Measurements from ENCODE around the gene VAV1.

VAV1 gene

GRCh38 chr19:6793411-6793810 lies 20.9 kb downstream of the VAV1 start:
- no peak for DNase-seq

DNA sequence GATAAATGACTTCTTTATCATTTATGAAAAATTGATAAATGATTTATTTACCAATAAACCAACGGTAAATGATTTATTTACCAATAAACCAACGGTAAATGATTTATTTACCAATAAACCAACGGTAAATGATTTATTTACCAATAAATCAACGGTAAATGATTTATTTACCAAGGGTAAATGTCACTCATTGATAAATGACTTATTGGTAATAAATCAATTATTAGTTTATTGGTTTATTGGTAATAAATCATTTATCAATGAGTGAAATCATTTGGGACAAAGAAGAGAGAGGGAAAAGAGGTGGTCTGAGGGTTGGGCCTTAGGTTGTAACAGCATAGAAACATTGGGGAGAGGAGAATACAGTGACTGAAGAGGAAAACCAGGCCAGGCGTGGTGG lies 21.5 kb downstream of the VAV1 start:
- DNase-seq, result no peak

DNA sequence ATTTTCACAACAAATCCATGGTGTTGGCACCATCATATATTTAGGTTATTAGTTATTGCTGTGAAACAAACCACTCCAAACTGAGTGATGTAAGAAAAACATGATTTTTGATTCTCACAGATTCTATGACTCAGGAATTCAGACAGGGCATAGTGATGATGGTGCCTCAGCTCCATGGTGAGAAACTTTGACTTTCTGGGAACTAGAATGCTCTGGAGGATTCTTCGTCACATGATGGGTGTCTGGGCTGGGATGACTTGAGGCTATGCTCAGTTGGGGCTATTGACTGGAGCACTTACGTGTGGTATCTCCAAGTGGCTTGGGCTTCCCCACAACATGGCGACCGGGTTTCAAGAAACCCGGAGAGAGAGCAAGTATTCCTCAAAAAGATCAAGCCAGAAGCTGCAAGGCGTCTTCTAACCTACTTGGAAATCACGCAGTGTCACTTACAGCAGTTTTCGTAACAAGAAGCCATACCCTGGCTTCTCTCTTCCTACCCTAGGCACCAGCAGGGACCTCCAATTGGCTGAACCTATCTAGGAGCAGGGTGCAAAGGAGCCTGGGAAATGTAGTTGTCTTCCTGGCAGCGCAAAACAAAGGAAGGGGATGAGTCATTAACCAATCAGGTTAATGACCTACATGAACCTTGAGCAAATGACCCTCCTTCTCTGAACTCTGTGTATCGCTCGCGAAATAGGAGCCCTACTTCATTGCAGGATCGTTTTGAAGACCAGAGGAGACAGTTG lies 22.4 kb downstream of the VAV1 start:
- DNase-seq, result peak; percentile 85

- no peak for DNase-seq
These were observed 23.8 kb downstream of the VAV1 start for GRCh38 chr19:6796278-6796677.

- DNase-seq, result peak; percentile 97
These were observed 25.1 kb downstream of the VAV1 start for GRCh38 chr19:6797646-6798045.

DNA sequence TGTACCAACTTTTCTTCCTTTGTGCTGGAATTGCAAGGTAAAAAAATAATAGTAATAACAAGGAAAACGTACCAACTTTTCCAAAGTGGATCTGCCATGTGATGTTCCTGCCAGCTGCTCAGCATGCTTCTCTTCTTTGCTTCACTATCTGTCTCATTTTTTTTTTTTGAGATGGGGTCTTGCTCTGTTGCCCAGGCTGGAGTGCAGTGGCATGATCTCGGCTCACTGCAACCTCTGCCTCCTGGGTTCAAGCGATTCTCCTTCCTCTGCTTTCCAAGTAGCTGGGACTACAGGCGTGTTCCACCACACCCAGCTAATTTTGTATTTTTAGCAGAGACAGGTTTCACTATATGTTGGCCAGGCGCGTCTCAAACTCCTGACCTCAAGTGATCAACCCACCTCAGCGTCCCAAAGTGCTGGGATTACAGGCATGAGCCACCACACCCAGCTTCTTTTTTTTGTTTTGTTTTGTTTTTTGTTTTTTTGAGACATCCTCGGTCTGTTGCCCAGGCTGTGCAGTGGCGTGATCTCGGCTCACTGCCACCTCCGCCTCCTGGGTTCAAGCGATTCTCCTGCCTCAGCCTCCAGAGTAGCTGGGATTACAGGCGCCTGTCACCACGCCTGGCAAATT lies 27.8 kb downstream of the VAV1 start:
- peak; percentile 15 for DNase-seq

- peak; percentile 39 for DNase-seq
These were observed 28.5 kb downstream of the VAV1 start for GRCh38 chr19:6800991-6801484.

DNA sequence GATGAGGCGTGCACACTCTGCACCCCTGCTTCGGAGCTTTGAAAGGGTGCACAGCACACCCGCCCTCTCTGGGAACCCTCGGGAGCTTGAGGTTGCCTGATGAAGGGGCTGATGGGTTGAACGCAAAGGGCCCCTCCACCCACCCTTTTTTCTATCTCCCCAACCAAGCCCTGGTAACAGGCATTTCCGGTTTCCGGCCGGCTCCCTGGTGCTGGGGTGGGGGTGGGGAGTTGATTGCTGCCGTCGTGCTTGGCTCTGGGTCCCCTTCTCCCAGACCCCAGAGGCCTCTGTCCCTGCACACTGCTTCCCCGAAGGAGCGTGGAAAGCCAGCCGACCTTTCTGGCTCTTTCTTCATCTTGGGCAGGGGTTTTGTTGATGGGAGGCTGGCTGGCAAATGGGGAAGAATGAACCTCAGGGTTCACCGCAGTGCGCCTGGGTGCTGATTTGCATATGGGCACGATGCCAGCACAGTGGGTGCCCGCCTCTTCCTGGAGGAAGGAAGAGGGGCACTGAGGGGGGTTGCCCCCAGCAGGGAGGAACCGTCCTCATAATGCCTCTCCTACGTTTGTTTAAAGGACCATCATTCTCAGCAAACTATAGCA lies 29.1 kb downstream of the VAV1 start:
- DNase-seq, result peak; percentile 98

GRCh38 chr19:6802336-6803035 lies 30.0 kb downstream of the VAV1 start:
- DNase-seq, result peak; percentile 98

- DNase-seq, result peak; percentile 96
These were observed 30.5 kb downstream of the VAV1 start for GRCh38 chr19:6803036-6803404.

GRCh38 chr19:6806488-6806887 lies 34.0 kb downstream of the VAV1 start:
- DNase-seq, result peak; percentile 36

DNA sequence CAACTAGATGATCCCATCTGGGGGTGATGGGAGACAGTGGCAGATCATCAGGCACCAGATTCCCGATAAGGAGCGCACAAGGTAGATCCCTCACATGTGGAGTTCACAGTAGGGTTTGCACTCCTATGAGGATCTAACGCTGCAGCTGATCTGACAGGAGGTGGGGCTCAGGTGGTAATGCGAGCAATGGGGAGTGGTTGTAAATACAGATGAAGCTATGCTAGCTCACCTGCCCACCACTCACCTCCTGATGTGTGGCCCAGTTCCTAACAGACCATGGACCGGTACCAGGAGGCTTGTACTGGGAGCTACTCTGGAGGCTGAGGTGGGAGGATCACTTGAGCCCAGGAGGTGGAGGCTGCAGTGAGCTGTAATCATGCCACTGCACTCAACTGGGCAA lies 34.8 kb downstream of the VAV1 start:
- DNase-seq, result no peak

GRCh38 chr19:6808494-6808893 lies 36.0 kb downstream of the VAV1 start:
- DNase-seq, result no peak

DNA sequence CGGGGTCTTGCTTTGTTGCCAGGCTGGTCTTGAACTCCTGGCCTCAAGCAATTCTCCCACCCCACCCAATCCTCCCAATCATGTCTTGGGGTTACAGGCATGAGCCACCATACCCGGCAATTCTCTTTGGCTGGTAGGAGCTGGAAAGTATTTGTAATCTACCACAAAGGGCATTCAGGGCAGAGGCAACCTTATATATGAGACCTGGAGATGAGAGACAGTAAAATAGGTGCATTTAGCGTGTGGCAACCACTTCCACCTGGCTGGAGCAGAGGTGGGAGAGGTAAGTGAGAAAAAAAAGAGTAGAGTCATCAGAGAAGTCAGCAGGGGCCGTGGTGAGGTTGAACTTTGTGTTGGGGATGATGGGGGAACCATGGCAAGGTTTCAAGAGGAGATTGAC lies 36.8 kb downstream of the VAV1 start:
- DNase-seq, result no peak

DNA sequence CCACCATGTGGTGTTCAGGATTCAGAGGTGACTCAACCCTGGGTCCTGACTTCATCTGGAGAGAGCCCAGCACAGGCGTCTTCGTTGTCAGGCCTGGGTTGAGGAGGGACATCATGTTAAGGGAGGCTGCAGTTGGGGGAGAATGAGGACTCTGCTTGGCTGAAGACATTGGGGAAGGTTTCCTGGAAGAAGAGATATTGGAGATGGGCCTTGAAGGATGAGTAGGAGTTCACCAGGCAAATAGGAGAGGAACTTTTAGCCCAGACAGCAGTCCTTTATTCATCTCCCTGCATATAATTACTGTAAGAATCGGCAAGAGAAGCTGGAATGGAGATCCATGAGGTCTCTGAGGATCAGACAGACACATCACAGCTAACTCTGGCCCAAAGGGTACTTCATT lies 38.9 kb downstream of the VAV1 start:
- DNase-seq, result no peak

DNA sequence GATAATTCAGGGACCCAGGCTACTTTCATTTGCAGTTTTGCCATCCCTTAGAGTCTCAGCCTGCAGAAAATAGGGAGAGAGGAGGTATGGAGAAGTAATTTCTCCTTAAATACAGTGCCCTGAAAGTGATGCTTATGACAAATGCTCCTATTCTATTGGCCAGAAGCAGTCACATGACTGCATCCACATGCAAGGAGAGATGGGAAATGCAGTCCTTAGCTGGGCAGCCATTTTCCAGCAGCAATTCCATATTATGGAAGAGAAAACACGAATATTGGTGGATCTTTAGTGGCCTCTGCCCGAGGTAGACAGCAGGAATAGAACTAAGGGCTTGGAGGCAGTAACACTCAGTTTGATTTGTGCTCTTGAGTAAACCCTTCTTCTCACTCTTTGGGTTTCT lies 39.4 kb downstream of the VAV1 start:
- peak; percentile 37 for DNase-seq

- DNase-seq, result no peak
These were observed 40.1 kb downstream of the VAV1 start for GRCh38 chr19:6812612-6813011.

DNA sequence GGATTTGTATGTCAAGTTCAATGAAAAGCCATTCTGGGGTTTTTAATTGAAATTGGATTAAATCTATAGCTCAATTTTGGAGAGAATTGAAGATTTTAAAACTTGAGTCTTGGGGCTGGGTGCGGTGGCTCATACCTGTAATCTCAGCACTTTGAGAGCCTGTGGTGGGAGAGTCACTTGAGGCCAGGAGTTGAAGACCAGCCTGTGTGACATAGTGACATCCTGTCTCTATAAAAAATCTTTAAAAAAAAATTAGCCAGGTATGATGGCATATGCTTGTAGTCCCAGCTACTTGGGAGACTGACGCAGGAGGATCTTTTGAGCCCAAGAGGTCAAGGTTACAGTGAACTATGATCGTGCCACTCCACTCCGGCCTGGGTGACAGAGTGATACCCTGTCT lies 41.2 kb downstream of the VAV1 start:
- DNase-seq, result no peak

DNA sequence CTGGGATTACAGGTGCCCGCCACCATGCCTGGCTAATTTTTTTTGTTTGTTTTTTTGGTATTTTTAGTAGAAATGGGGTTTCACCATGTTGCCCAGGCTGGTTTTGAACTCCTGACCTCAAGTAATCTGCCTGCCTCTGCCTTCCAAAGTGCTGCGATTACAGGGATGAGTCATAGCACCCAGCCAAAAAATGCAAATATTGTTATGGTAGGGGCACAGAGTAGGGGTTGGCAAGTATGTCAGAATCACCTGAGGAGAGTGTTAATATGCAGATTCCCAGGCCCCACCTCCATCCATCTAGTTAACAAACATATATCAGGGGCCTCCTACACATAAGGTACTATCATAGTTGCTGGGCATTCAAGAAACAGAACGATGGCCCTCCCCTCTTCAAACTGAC lies 44.7 kb downstream of the VAV1 start:
- no peak for DNase-seq

DNA sequence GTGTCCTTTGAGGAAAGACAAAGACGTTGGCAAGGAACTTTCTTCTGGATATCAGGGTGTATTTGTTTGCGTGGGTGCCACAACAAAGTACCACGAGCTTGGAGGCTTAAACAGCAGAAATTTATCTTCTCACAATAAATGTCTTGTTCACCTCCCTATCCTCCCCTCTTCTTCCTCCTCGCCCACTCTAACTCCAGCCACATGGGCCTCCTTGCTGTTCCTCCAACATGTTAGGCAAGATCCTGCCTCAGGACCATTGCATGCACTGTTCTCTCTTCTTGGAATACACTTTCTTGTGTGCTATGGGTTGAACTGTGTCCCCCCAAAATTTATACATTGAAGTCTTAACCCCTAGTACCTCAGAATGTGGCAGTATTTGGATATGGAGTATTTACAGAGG lies 45.7 kb downstream of the VAV1 start:
- DNase-seq, result peak; percentile 43

- no peak for DNase-seq
These were observed 46.8 kb downstream of the VAV1 start for GRCh38 chr19:6819323-6819722.

DNA sequence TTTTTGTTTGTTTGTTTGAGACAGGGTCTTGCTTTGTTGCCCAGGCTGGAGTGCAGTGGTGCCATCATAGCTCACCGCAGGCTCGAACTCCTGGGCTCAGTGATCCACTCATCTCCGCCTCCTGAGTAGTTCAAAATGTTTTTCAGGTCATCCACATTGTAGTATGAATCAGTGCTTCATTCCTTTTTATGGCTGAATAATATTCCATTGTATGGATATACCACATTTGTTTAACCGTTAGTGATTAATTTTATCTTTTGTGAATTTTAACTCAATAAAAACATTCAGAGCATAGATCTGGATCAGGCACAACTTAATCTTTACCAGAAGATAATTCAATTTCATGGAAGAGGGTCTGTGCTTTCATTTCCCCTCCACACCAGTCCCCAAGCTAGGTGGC lies 47.7 kb downstream of the VAV1 start:
- no peak for DNase-seq

DNA sequence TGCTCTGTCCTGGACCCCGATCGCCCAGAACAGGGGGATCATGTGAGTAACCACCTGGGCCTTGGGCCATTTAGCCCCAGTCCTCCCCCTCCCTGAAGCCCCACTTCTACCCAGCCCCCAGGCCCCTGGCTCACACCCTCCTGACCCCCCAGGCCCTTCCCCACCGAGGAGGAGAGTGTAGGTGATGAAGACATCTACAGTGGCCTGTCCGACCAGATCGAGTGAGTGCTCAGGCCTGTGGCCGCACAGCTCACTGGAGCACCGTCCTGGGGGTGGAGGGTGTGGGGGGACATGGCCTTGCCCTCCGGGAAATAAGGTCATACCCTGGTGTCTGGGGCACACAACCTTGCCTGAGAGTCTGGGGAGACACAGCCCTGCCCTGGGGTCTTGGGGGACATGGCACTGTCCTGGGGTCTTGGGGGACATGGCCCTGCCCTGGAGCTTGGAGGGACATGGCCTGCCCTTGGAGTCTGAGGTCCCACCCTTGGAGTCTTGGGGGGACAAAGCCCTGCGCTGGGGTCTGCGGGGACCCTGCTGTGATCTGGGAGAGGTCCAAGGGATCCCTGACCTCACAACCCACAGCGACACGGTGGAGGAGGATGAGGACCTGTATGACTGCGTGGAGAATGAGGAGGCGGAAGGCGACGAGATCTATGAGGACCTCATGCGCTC lies 49.3 kb downstream of the VAV1 start:
- no peak for DNase-seq
